BE2C (cell line): ENCODE measurements around the gene CCDC30.
"Not testable (repeated sequence)": the region's sequence is repeated elsewhere in the genome, so short reads cannot be mapped to it uniquely, and the experiment has no call there.

Experiments used
- DNase-seq: peaks from one replicate; pipeline ENCODE4 v3.0.0-alpha.2; 2020
- H3K27me3 ChIP-seq: fragments of 250-450 bp; sonication (Bioruptor Pico); 2 replicates; pipeline ENCODE4 v1.5.1; 2020; ENCODE audit warnings: mild to moderate bottlenecking
- H3K36me3 ChIP-seq: fragments of 250-450 bp; sonication (Bioruptor Pico); 2 replicates; pipeline ENCODE4 v1.5.1; 2020; ENCODE audit warnings: mild to moderate bottlenecking
- H3K4me1 ChIP-seq: fragments of 250-450 bp; sonication (Bioruptor Pico); 2 replicates; pipeline ENCODE4 v1.5.1; 2020
- H3K4me3 ChIP-seq: 2 replicates; pipeline ENCODE4 v1.5.1; 2011; ENCODE audit warnings: low read depth, low read length
- H3K9me3 ChIP-seq: fragments of 250-450 bp; sonication (Bioruptor Pico); 2 replicates; pipeline ENCODE4 v1.5.1; 2020
- TF ChIP-seq, protein P1 (sequence below): IDR thresholded peaks from 2 replicates; pipeline ENCODE4 v1.5.1; 2012; ENCODE audit warnings: mild to moderate bottlenecking, low read depth, low read length

The CCDC30 gene

DNA sequence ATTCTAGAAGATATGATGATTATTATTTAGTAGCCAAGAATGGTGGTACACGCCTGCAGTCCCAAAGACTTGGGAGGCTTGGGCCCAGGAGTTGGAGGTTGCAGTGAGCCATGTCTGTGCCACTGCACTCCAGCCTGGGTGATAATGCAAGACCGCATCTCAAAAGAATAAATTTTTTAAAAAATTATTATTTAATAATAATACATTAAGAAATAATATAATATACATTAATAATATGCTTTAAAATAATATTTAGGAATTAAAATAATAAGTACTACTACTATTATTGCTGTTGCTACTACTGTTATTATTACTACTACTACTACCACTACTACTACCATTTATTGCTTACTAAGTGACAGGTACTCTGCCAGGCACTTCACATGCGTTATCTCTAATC, 27.2 kb downstream of the CCDC30 start:
- Histone ChIP-seq H3K9me3 (no peaks in the 10 kb centered on the region), H3K36me3 (no peaks in the 10 kb centered on the region), H3K4me1 (no peaks in the 10 kb centered on the region), H3K27me3 (no peaks in the 10 kb centered on the region), H3K4me3 (no peak overlapping the region)
- TF ChIP-seq, protein P1, sequence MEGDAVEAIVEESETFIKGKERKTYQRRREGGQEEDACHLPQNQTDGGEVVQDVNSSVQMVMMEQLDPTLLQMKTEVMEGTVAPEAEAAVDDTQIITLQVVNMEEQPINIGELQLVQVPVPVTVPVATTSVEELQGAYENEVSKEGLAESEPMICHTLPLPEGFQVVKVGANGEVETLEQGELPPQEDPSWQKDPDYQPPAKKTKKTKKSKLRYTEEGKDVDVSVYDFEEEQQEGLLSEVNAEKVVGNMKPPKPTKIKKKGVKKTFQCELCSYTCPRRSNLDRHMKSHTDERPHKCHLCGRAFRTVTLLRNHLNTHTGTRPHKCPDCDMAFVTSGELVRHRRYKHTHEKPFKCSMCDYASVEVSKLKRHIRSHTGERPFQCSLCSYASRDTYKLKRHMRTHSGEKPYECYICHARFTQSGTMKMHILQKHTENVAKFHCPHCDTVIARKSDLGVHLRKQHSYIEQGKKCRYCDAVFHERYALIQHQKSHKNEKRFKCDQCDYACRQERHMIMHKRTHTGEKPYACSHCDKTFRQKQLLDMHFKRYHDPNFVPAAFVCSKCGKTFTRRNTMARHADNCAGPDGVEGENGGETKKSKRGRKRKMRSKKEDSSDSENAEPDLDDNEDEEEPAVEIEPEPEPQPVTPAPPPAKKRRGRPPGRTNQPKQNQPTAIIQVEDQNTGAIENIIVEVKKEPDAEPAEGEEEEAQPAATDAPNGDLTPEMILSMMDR = no peak
- DNase-seq = no peak

DNA sequence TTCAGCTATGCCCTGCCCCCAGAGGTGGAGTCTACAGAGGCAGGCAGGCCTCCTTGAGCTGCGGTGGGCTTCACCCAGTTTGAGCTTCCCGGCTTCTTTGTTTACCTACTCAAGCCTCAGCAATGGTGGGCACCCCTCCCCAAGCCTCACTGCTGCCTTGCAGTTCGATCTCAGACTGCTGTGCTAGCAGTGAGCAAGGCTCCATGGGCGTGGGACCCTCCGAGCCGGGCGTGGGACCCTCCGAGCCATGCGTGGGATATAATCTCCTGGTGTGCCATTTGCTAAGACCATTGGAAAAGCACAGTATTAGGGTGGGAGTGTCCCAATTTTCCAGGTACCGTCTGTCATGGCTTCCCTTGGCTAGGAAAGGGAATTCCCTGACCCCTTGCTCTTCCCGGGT, 38.9 kb downstream of the CCDC30 start:
- not testable (repeated sequence) for H3K9me3 ChIP-seq, H3K27me3 ChIP-seq, H3K4me1 ChIP-seq, DNase-seq, H3K4me3 ChIP-seq, H3K36me3 ChIP-seq

DNA sequence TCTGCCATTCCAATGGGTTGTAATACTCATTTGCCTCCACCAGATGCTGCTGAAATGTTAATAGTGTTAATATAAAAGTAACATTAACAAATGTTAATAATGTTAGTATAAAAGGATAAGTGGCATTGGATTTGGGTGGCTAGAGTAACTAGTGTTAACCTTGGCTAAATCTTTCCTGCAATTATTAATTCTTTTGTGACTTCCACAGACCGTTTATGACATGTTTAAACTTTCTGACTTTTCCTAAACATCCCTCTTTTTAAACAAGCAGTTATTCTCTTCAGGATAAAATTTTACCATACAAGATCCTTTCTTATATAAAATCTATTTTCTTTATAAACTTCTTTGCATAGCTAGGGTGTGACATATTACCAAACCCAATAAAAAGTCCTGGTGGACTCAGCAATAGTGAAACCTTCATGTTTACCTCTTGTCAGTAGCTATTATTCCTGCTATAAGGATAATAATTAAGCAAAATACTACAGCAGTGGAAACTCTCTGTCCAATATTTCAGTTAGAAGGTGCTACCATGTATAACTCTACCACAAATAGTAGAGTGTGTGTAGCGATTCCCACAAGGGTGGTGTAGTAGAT, 41.5 kb downstream of the CCDC30 start:
- no peaks in the 10 kb centered on the region for H3K4me1 ChIP-seq
- no peak for DNase-seq
- no peaks in the 10 kb centered on the region for H3K36me3 ChIP-seq
- no peak overlapping the region for H3K4me3 ChIP-seq
- H3K27me3 ChIP-seq = no peaks in the 10 kb centered on the region
- H3K9me3 ChIP-seq = no peaks in the 10 kb centered on the region
- TF ChIP-seq, protein P1 = no peak

DNA sequence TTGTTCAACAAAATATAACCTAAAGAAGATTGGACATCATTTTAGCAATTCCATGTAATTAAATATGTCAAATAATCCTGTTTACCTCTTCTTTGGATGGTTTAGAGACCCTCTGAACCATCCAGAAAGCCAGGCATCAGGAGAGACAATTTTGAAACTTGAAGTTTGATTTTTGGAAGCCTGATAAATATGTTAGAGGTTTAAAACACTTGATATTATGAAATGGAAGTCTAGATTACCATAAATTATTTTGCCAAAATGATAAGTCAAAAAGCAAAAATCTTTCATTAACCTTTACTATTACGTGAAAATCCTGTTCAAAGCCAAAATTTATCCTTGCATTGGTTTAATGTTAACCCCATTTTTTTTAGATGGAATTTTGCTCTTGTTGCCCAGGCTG, 43.5 kb downstream of the CCDC30 start:
- H3K36me3 ChIP-seq = no peaks in the 10 kb centered on the region
- H3K27me3 ChIP-seq = no peaks in the 10 kb centered on the region
- no peaks in the 10 kb centered on the region for H3K9me3 ChIP-seq
- TF ChIP-seq, protein P1 = no peak
- no peak for DNase-seq
- no peak overlapping the region for H3K4me3 ChIP-seq
- no peaks in the 10 kb centered on the region for H3K4me1 ChIP-seq

DNA sequence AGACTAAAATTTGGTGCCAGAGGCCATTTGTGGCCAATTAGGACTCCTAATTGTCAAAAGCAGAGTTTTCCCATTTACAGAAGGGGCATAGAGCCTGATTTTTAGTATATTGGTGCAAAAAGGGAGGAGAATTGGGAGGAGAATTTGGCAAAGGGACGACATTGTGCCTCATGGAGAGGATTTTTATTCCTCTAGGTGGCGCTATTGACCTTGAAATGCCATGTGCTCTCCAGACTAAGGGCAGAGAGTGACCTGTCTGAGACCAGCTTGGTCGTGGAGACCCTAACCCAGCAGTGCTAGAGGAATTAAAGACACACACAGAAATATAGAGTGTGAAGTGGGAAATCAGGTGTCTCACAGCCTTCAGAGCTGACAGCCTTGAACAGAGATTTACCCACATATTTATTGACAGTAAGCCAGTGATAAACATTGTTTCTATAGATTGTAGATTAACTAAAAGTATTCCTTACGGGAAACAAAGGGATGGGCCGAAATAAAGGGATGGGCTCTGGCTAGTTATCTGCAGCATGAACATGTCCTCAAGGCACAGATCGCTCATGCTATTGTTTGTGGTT, 48.6 kb downstream of the CCDC30 start:
- not testable (repeated sequence) for H3K27me3 ChIP-seq, H3K9me3 ChIP-seq, H3K4me3 ChIP-seq, H3K4me1 ChIP-seq, H3K36me3 ChIP-seq
- peak; percentile 5 for DNase-seq
- TF ChIP-seq, protein P1 = peak; percentile 34

DNA sequence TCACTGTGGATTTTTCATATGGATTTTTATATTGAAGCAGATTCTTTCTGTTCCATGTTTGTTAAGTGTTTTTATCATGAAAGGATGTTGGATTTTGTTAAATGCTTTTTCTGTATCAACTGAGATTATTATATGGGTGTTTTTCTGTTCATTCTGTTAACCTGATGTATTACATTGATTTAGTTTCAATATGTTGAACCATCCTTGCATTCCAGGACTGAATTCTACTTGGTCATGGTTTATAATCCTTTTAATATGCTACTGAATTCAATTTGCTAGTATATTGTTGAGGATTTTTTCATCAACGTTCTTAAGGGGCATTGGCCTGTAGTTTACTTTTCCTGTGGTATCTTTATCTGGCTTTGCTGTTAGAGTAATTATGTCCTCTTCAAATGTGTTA, 55.8 kb downstream of the CCDC30 start:
- TF ChIP-seq, protein P1 = no peak
- Histone ChIP-seq H3K4me1 (no peaks in the 10 kb centered on the region), H3K27me3 (no peaks in the 10 kb centered on the region), H3K9me3 (no peaks in the 10 kb centered on the region), H3K4me3 (no peak overlapping the region), H3K36me3 (no peaks in the 10 kb centered on the region)
- no peak for DNase-seq
